Measurements from ENCODE around the gene ECM1.

ECM1 gene

DNA sequence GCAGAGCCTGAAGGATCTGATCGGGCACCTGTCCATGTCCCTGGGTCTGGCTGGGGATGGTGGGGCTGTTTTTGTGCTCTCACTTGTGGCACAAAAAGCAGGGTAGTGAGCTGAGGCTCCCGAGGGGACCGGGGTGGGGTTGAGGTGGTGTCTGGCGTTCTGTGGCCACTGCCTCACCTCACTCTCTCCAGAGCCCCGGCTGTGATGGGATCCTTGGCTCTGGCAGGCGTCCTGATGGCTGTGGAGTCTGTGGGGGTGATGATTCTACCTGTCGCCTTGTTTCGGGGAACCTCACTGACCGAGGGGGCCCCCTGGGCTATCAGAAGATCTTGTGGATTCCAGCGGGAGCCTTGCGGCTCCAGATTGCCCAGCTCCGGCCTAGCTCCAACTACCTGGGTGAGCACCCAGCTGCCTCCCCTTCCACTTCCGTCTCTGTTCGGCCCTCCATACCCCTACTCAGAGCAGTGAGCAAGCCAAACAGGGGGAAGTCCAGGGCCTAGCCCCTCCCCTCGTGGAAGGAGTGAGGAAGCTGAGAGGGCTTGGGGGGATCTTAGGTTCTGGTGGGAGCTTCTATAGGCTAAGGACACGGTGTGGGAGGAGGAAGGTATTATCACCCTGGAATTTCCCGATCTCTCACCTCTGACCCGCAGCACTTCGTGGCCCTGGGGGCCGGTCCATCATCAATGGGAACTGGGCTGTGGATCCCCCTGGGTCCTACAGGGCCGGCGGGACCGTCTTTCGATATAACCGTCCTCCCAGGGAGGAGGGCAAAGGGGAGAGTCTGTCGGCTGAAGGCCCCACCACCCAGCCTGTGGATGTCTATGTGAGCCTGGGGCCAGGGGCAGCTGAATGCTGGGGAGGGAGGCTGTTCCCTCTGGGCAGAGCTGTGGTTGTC, 48.3 kb downstream of the ECM1 start:
- in situ Hi-C loops (cut with HindIII; ENCODE audit: low sequenced_read_pairs) = no loop called here

DNA sequence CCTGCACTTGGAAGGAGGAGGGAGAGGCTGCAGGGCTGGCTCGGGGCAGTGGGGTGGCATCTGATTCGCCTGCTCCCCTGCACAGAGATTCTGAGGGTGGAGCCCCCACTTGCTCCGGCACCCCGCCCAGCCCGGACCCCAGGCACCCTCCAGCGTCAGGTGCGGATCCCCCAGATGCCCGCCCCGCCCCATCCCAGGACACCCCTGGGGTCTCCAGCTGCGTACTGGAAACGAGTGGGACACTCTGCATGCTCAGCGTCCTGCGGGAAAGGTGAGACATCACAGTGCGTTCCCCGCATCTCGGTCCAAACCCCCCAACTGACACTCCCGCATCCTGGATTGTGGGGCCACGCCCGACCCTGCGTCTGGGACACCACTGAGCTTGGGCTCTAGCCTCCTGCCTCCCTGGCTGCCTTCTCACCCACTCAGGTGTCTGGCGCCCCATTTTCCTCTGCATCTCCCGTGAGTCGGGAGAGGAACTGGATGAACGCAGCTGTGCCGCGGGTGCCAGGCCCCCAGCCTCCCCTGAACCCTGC, 49.2 kb downstream of the ECM1 start:
- in situ Hi-C loops (cut with HindIII; ENCODE audit: low sequenced_read_pairs) = no loop called here

GRCh38 chr1:150557813-150558212, 49.9 kb downstream of the ECM1 start:
- in situ Hi-C loops (cut with HindIII; ENCODE audit: low sequenced_read_pairs) = no loop called here

DNA sequence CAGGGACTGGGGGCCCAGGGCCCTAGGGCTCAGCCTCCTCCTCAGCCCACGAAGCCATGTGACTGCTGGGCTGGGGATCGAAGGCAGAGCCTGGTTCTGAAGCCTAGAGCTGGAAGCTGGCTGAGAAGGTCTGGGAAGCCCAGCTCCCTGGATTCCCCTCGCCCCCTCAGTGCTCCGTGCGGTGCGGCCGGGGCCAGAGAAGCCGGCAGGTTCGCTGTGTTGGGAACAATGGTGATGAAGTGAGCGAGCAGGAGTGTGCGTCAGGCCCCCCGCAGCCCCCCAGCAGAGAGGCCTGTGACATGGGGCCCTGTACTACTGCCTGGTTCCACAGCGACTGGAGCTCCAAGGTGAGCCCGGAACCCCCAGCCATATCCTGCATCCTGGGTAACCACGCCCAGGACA, 50.4 kb downstream of the ECM1 start:
- in situ Hi-C loops (cut with HindIII; ENCODE audit: low sequenced_read_pairs) = no loop called here

- in situ Hi-C loops (cut with HindIII; ENCODE audit: low sequenced_read_pairs) = no loop called here
These were observed 51.1 kb downstream of the ECM1 start for GRCh38 chr1:150558761-150559655.

DNA sequence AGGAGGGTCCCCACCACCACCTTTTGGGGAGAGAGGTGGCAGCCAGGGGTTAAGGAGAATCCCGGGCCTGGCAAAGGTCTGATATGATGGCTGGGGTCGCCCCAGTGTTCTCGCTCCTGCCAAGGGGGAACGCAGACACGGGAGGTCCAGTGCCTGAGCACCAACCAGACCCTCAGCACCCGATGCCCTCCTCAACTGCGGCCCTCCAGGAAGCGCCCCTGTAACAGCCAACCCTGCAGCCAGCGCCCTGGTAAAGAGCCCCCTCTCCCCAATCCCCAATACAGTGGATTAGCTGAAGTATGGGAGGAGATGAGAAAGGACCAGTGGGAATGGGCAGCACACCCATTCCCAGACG, 51.7 kb downstream of the ECM1 start:
- in situ Hi-C loops (cut with HindIII; ENCODE audit: low sequenced_read_pairs) = no loop called here

GRCh38 chr1:150560011-150560438, 52.1 kb downstream of the ECM1 start:
- in situ Hi-C loops (cut with HindIII; ENCODE audit: low sequenced_read_pairs) = no loop called here

GRCh38 chr1:150560576-150561253, 52.8 kb downstream of the ECM1 start:
- in situ Hi-C loops (cut with HindIII; ENCODE audit: low sequenced_read_pairs) = no loop called here

DNA sequence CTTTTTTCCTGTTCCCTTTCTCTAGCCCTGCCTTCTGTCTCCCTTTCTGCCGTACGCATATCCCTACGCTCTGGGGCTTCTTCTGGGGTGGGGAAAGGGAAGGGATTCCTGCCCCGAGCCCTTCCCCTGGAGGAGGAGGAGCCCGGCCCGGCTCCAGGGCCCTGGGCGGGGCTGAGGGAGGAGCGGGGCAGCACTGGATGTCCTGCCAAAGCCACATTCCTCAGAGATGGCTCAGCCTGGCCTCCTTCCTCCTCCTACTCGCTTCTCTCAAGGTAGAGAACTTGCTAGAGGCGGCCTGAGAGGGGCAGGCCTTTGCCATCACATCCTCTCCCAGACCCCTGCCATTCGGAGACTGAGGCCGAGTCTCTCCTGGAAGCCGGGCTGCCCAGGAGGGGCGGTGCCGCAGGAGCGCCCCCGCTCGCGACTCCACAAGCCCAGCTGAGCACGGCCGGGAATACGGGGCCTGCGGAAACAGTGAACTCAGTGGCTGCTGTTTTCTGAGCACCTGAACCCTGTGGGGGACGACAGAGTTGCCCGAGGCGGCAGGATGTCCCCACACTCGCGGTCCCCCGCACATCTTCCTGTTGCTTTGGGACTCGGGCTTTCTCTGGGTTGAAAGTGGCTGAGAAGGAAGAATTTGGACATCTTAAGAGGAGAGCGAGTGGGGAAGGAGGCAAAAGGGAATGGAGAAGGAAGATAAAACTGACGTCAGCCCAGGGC, 53.5 kb downstream of the ECM1 start:
- in situ Hi-C loops (cut with HindIII; ENCODE audit: low sequenced_read_pairs) = no loop called here

DNA sequence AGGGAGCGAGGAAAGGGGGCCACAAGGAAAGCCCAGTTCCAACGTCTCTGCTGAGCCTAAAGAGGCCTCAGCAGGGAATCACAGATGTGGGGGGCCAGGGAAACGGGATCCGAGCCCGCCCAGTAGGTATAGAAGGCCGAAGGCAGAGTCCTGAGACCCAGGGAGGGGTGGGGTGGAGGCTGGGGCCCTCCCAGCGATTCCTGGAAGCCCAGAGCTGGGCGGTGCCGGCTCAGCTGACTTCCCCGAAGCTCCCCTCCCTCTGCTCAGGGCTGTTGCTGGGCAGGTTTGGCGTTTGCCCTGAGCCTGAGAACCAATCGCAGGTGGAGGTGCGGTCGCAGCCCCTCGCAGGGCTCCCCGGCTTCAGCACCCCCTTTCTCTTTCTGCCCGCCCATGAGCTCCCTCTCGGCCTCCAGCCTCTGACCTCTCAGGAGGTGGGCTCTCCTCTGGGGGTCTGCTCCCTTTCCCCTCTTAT, 54.1 kb downstream of the ECM1 start:
- in situ Hi-C loops (cut with HindIII; ENCODE audit: low sequenced_read_pairs) = no loop called here

- in situ Hi-C loops (cut with HindIII; ENCODE audit: low sequenced_read_pairs) = no loop called here
These were observed 54.8 kb downstream of the ECM1 start for GRCh38 chr1:150562446-150563339.
